ENCODE measurements around the gene CBX8. TPM values are rescaled to one million over a fixed set of nuclear protein-coding genes. Genes with fewer than 3 reads are reported as not detected.

CBX8 gene
- total RNA-seq, 1 experiment from 2014 or later: 7.0 TPM

- DNase-seq (ENCODE audit: low spot score): no peak
Observed at GRCh38 chr17:79750650-79751545, 46.0 kb downstream of the CBX8 start.

GRCh38 chr17:79749958-79750357 is 46.9 kb downstream of the CBX8 start:
- DNase-seq (ENCODE audit: low spot score): no peak

- DNase-seq (ENCODE audit: low spot score): peak; percentile 75
Observed at GRCh38 chr17:79749156-79749815, 47.6 kb downstream of the CBX8 start.

GRCh38 chr17:79748295-79749099 is 48.4 kb downstream of the CBX8 start:
- DNase-seq (ENCODE audit: low spot score): no peak

- DNase-seq (ENCODE audit: low spot score): peak; percentile 10
Observed at GRCh38 chr17:79747508-79748294, 49.2 kb downstream of the CBX8 start.

GRCh38 chr17:79746889-79747507 is 49.9 kb downstream of the CBX8 start:
- DNase-seq (ENCODE audit: low spot score): no peak

GRCh38 chr17:79745641-79746105 is 51.2 kb downstream of the CBX8 start:
- DNase-seq (ENCODE audit: low spot score): no peak

- no peak for DNase-seq (ENCODE audit: low spot score)
Observed at GRCh38 chr17:79743614-79744013, 53.3 kb downstream of the CBX8 start.

- no peak for DNase-seq (ENCODE audit: low spot score)
Observed at GRCh38 chr17:79742951-79743476, 53.9 kb downstream of the CBX8 start.

- no peak for DNase-seq (ENCODE audit: low spot score)
Observed at GRCh38 chr17:79742589-79742918, 54.3 kb downstream of the CBX8 start.

Other genes starting within 250 kb of the CBX8 start
- 0.10 TPM in 1 of 2 replicates, not detected in the other for gene RBFOX3, start 186.0 kb downstream of the CBX8 start, total RNA-seq (2014; rRNA removed; shearing (Covaris generic))
- not detected in 2 replicates for gene ENPP7, start 66.1 kb downstream of the CBX8 start, total RNA-seq (2014; rRNA removed; shearing (Covaris generic))
- gene CBX2, start 18.9 kb downstream of the CBX8 start, total RNA-seq (2014; rRNA removed; shearing (Covaris generic)): 24.5 and 34.2 TPM in 2 replicates
- gene CBX4, start 42.4 kb upstream of the CBX8 start, total RNA-seq (2014; rRNA removed; shearing (Covaris generic)): 16.0 and 18.7 TPM in 2 replicates
- gene TBC1D16, start 238.8 kb upstream of the CBX8 start, total RNA-seq (2014; rRNA removed; shearing (Covaris generic)): 26.3 and 26.6 TPM in 2 replicates
- 2.8 and 3.8 TPM in 2 replicates for gene CCDC40, start 239.6 kb upstream of the CBX8 start, total RNA-seq (2014; rRNA removed; shearing (Covaris generic))

Measured in H4 (cell line).